OCI-LY1 (cell line): ENCODE data around the gene SLC25A28.

Experiments used
- H2AFZ ChIP-seq: fragments of 200-600 bp; sonication (generic), shearing (Covaris generic); 2 replicates; pipeline ENCODE4 v1.6.0; 2014; ENCODE audit warnings: antibody characterized with exemption, mild to moderate bottlenecking, low read length
- H3F3A ChIP-seq: fragments of 200-600 bp; sonication (generic), shearing (Covaris generic); 2 replicates; pipeline ENCODE4 v1.6.0; 2014; ENCODE audit warnings: mild to moderate bottlenecking, antibody characterized with exemption, low read length, moderate library complexity; ENCODE audit not compliant: insufficient read depth
- H3K27ac ChIP-seq: fragments of 200-600 bp; sonication (generic); 2 replicates; pipeline ENCODE4 v1.5.1; 2014; ENCODE audit warnings: low read length, mixed run types, mild to moderate bottlenecking, low read depth; ENCODE audit not compliant: poor library complexity, severe bottlenecking
- H3K27me3 ChIP-seq: fragments of 200-600 bp; sonication (generic); 2 replicates; pipeline ENCODE4 v1.6.0; 2014; ENCODE audit warnings: antibody characterized with exemption, mild to moderate bottlenecking, low read length, moderate library complexity; ENCODE audit not compliant: insufficient read depth
- H3K36me3 ChIP-seq: fragments of 200-600 bp; sonication (generic); 2 replicates; pipeline ENCODE4 v1.6.1; 2014; ENCODE audit warnings: mild to moderate bottlenecking, antibody characterized with exemption, low read length, moderate library complexity, mixed read lengths; ENCODE audit not compliant: insufficient read depth
- H3K4me1 ChIP-seq: fragments of 200-600 bp; sonication (generic); 2 replicates; pipeline ENCODE4 v1.5.1; 2014; ENCODE audit warnings: mild to moderate bottlenecking, low read length, moderate library complexity; ENCODE audit not compliant: insufficient read depth, severe bottlenecking
- H3K4me2 ChIP-seq: fragments of 200-600 bp; sonication (generic), shearing (Covaris generic); 2 replicates; pipeline ENCODE4 v1.6.1; 2014; ENCODE audit warnings: low read length
- H3K4me3 ChIP-seq: fragments of 200-600 bp; sonication (generic); 2 replicates; pipeline ENCODE4 v1.5.1; 2014; ENCODE audit warnings: low read length, low read depth, mild to moderate bottlenecking, mixed read lengths; ENCODE audit not compliant: poor library complexity, severe bottlenecking
- H3K79me2 ChIP-seq: fragments of 200-600 bp; shearing (Covaris generic); 2 replicates; pipeline ENCODE4 v1.6.1; 2016; ENCODE audit warnings: mixed run types, low read length, mixed read lengths; ENCODE audit not compliant: insufficient read depth
- H3K9ac ChIP-seq: fragments of 200-600 bp; sonication (generic), shearing (Covaris generic); 2 replicates; pipeline ENCODE4 v1.6.1; 2014; ENCODE audit warnings: mild to moderate bottlenecking, low read length, mixed read lengths
- H3K9me2 ChIP-seq: fragments of 200-600 bp; sonication (generic), shearing (Covaris generic); 2 replicates; pipeline ENCODE4 v1.6.1; 2014; ENCODE audit warnings: low read depth, mild to moderate bottlenecking, low read length, mixed read lengths
- H3K9me3 ChIP-seq: fragments of 200-600 bp; shearing (Covaris generic); 2 replicates; pipeline ENCODE4 v1.6.1; 2014; ENCODE audit warnings: low read length, mixed read lengths
- H4K20me1 ChIP-seq: fragments of 200-600 bp; sonication (generic), shearing (Covaris generic); 2 replicates; pipeline ENCODE4 v1.6.0; 2016; ENCODE audit warnings: mild to moderate bottlenecking, low read length; ENCODE audit not compliant: insufficient read depth
- EZH2 ChIP-seq: fragments of 200-600 bp; sonication (generic), shearing (Covaris generic); IDR thresholded peaks from 2 replicates; pipeline ENCODE4 v1.8.0; 2017; ENCODE audit warnings: borderline replicate concordance, mixed run types, mild to moderate bottlenecking, antibody characterized with exemption, low read length, moderate library complexity, mixed read lengths
- TF ChIP-seq, protein P1 (sequence below): fragments of 200-600 bp; sonication (generic), shearing (Covaris generic); IDR thresholded peaks from 2 replicates; pipeline ENCODE4 v1.5.1; 2017; ENCODE audit warnings: mild to moderate bottlenecking, antibody characterized with exemption, low read length, moderate library complexity, mixed read lengths

Gene SLC25A28

DNA sequence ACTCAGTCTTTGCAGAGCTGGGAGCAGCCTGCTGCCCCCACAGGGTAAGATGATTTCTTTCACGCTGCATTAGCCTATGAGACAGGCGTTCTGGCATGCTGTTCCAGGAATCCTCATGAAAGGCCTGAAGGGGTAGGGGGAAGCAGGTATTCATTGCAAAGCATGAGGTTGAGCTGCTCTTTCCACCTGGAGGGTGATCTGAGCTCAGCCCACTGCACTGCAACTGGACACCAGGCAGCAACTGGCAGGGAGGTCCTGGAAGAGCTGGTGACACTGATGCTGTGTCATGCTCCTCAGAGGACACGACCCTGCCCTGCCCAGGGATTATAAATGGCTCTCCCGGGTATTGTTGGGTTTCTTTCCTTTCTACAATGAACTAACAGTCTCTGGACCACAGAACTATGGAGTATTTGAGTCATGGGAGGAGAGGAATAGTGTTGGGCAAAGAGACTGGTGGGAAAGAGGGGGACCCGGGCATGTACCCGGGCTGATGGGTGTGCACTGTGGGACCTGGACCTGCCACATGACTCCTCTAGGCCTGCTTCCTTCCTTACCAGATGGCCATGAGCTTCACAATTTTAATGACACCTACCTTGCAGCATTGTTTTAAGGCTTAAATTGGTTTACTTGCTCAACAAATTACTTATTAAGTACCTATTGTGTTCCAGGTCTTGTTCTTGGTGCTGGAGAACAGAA, 24.3 kb downstream of the SLC25A28 start:
- Histone ChIP-seq H3K79me2 (no peaks in the 10 kb centered on the region), H3F3A (no peaks in the 10 kb centered on the region), H3K9ac (no peak overlapping the region), H3K27me3 (no peaks in the 10 kb centered on the region), H2AFZ (no peak overlapping the region), H3K9me2 (no peaks in the 10 kb centered on the region), H3K4me2 (no peak overlapping the region), H3K4me3 (no peak overlapping the region), H3K27ac (no peak overlapping the region), H3K4me1 (no peaks in the 10 kb centered on the region), H3K36me3 (no peaks in the 10 kb centered on the region), H4K20me1 (no peaks in the 10 kb centered on the region), H3K9me3 (no peaks in the 10 kb centered on the region)
- TF ChIP-seq, protein P1, sequence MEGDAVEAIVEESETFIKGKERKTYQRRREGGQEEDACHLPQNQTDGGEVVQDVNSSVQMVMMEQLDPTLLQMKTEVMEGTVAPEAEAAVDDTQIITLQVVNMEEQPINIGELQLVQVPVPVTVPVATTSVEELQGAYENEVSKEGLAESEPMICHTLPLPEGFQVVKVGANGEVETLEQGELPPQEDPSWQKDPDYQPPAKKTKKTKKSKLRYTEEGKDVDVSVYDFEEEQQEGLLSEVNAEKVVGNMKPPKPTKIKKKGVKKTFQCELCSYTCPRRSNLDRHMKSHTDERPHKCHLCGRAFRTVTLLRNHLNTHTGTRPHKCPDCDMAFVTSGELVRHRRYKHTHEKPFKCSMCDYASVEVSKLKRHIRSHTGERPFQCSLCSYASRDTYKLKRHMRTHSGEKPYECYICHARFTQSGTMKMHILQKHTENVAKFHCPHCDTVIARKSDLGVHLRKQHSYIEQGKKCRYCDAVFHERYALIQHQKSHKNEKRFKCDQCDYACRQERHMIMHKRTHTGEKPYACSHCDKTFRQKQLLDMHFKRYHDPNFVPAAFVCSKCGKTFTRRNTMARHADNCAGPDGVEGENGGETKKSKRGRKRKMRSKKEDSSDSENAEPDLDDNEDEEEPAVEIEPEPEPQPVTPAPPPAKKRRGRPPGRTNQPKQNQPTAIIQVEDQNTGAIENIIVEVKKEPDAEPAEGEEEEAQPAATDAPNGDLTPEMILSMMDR, result no peak

DNA sequence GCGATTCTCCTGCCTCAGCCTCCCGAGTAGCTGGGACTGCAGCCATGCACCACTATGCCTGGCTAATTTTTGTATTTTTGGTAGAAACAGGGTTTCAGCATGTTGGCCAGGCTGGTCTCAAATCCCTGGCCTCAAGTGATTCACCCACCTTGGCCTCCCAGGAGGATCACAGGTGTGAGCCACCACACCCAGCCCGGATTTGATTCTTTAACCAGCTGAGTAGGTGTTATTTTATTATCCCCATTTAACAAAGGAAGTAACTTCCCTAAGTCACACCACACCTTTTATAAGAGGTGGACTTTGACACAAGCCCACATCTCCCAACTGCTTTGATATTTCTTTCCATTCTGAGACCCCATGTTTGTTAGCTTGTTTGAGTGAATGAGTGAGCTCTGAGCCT, 25.0 kb downstream of the SLC25A28 start:
- Histone ChIP-seq H3K27me3 (no peaks in the 10 kb centered on the region), H3K27ac (no peak overlapping the region), H3K4me3 (no peak overlapping the region), H3K4me2 (no peak overlapping the region), H3K9me2 (no peaks in the 10 kb centered on the region), H3K9ac (no peak overlapping the region), H4K20me1 (no peaks in the 10 kb centered on the region), H3F3A (no peaks in the 10 kb centered on the region), H3K9me3 (no peaks in the 10 kb centered on the region), H3K4me1 (no peaks in the 10 kb centered on the region), H3K36me3 (no peaks in the 10 kb centered on the region), H2AFZ (no peak overlapping the region), H3K79me2 (no peaks in the 10 kb centered on the region)
- no peak for TF ChIP-seq EZH2
- TF ChIP-seq, protein P1, result no peak

DNA sequence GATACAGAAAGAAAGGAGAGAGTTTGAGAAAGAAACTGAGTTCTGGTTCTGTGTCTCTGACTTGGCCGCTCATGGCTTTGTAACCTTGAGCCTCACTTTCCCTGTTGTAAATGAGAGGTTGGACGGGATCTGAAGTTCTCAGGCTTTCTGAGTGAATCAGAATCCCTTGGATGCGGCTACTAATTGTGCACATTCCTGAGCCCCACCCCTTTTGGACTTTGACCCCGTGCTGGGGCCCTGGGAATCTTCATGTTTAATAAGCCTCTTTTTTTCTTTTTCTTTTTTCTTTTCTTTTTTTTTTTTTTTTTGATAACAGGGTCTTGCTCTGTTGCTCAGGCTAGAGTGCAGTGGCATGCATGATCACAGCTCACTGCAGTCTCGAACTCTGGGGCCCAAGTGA, 26.9 kb downstream of the SLC25A28 start:
- TF ChIP-seq, protein P1, result no peak
- TF ChIP-seq EZH2, result no peak
- no peak overlapping the region for H3K27ac ChIP-seq
- H3K9me2 ChIP-seq, result no peaks in the 10 kb centered on the region
- H3K9ac ChIP-seq, result no peak overlapping the region
- H3K27me3 ChIP-seq, result no peaks in the 10 kb centered on the region
- no peaks in the 10 kb centered on the region for H3K4me1 ChIP-seq
- H3K4me3 ChIP-seq, result no peak overlapping the region
- no peak overlapping the region for H3K4me2 ChIP-seq
- H3K79me2 ChIP-seq, result no peaks in the 10 kb centered on the region
- no peaks in the 10 kb centered on the region for H4K20me1 ChIP-seq
- H3K9me3 ChIP-seq, result no peaks in the 10 kb centered on the region
- no peak overlapping the region for H2AFZ ChIP-seq
- no peaks in the 10 kb centered on the region for H3F3A ChIP-seq
- no peaks in the 10 kb centered on the region for H3K36me3 ChIP-seq
